PFSK-1 (cell line): ENCODE measurements around the gene PI4K2B.

ENCODE experiments used
- POLR2AphosphoS5 ChIP-seq: IDR thresholded peaks from 2 replicates; pipeline ENCODE4 v1.6.1; 2012; ENCODE audit warnings: low read depth, mild to moderate bottlenecking, control low read depth, low read length, moderate library complexity
- REST ChIP-seq, 2 experiments: IDR thresholded peaks; 2 replicates each; pipeline versions ENCODE4 v1.6.1 to v1.8.0; 2011 to 2012; ENCODE audit warnings: low read depth in 2 of 2, low read length in 2 of 2, control low read depth in 1 of 2, inconsistent platforms in 1 of 2, mild to moderate bottlenecking in 1 of 2, moderate library complexity in 1 of 2; ENCODE audit not compliant: insufficient read depth in 1 of 2
- SIN3A ChIP-seq: IDR thresholded peaks from 2 replicates; pipeline ENCODE4 v1.6.1; 2012; ENCODE audit warnings: mild to moderate bottlenecking, low read length, moderate library complexity, borderline replicate concordance; ENCODE audit not compliant: insufficient read depth
- TAF1 ChIP-seq: IDR thresholded peaks from 2 replicates; pipeline ENCODE4 v1.6.1; 2012; ENCODE audit warnings: low read length, control low read depth, borderline replicate concordance; ENCODE audit not compliant: insufficient read depth

GRCh38 chr4:25229804-25230203, 4.0 kb upstream of the PI4K2B start:
- TF ChIP-seq TAF1 (no peak), REST (IDR thresholded peaks at IDR 0.05; ENCODE audit: insufficient read depth in 1 of 2, low read depth in 2 of 2, low read length in 2 of 2) (no peak), POLR2AphosphoS5 (no peak), SIN3A (no peak)
